Fibroblast of lung (primary cell): ENCODE measurements around the gene ADAMTS17.

Experiments
- EZH2 ChIP-seq: IDR thresholded peaks from 2 replicates; pipeline ENCODE4 v1.5.1; 2012; ENCODE audit warnings: low read length, control low read depth, mild to moderate bottlenecking; ENCODE audit errors: missing control alignments
- TF ChIP-seq, protein P1 (sequence below), 2 donors: IDR thresholded peaks in 1 of 2; conservative IDR thresholded peaks in 1 of 2; 1 replicate in 1 of 2; 2 replicates in 1 of 2; pipeline ENCODE4 v1.5.1; 2011 to 2012; ENCODE audit warnings: low read length in 2 of 2, control low read depth in 1 of 2, inconsistent platforms in 1 of 2, low read depth in 1 of 2, mild to moderate bottlenecking in 1 of 2

DNA sequence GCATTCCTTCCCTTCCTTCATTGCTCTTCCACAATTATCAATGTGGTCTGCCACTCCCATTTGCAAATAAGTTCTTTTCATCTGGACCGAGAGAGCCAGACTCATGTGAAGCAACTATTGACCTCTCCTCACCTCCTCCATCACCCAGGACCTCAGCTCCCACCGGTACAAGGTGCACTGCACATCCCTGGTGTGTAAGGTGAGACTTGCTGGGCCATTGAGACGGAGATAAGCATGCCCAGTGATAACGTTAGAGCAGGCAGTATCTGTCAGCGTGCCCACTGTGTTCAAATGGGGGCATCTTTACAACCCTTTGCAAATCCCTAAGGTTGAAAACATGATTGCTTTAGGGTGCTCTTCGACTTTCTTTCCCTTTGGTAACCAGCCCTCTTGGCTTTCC is 154.8 kb downstream of the ADAMTS17 start:
- TF ChIP-seq, protein P1, sequence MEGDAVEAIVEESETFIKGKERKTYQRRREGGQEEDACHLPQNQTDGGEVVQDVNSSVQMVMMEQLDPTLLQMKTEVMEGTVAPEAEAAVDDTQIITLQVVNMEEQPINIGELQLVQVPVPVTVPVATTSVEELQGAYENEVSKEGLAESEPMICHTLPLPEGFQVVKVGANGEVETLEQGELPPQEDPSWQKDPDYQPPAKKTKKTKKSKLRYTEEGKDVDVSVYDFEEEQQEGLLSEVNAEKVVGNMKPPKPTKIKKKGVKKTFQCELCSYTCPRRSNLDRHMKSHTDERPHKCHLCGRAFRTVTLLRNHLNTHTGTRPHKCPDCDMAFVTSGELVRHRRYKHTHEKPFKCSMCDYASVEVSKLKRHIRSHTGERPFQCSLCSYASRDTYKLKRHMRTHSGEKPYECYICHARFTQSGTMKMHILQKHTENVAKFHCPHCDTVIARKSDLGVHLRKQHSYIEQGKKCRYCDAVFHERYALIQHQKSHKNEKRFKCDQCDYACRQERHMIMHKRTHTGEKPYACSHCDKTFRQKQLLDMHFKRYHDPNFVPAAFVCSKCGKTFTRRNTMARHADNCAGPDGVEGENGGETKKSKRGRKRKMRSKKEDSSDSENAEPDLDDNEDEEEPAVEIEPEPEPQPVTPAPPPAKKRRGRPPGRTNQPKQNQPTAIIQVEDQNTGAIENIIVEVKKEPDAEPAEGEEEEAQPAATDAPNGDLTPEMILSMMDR (conservative IDR thresholded peaks at IDR 0.05 in 1 of 2, IDR thresholded peaks at IDR 0.05 in 1 of 2; ENCODE audit: low read depth in 1 of 2, low read length in 2 of 2): no peak
- no peak for TF ChIP-seq EZH2
